ENCODE measurements around the gene N4BP2L2.

DNA sequence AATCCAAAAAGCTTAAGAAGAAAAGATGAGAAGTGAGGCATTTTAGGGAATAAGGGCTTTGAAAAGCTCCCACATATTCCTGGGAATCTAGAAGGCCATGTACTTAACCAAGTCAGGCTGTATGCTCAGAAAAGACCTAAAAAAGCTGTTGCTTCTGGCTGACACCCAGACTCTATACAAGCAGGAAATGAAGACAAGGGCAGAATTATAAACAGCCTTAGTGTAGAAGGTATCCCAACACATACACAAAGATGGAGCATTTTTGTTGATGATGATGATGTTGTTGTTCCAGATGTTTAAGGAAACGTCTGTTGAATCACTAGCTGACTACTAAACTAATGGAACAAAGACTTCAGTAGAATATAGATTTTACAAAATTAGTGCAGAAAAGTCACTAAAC, 84.6 kb downstream of the N4BP2L2 start:
- no peak for TF ChIP-seq CREM (IDR thresholded peaks at IDR 0.05)
- TF ChIP-seq CREM (CRISPR knock-in tag; IDR thresholded peaks at IDR 0.05) = no peak
- TF ChIP-seq ASH2L (IDR thresholded peaks at IDR 0.05; ENCODE audit: insufficient read length, low read depth, low read length) = no peak
- no peak for TF ChIP-seq RXRA (CRISPR knock-in tag; IDR thresholded peaks at IDR 0.05)
- no peak for TF ChIP-seq EP300 (IDR thresholded peaks at IDR 0.05; ENCODE audit: low read depth in 2 of 2, low read length in 2 of 2)
- TF ChIP-seq EP300 (CRISPR knock-in tag; IDR thresholded peaks at IDR 0.05; ENCODE audit: borderline replicate concordance) = no peak
- no peak for TF ChIP-seq NFIB (CRISPR knock-in tag; IDR thresholded peaks at IDR 0.05; ENCODE audit: borderline replicate concordance)
- no peak for TF ChIP-seq NFKBIZ (CRISPR knock-in tag; IDR thresholded peaks at IDR 0.05)
- TF ChIP-seq, protein P1, sequence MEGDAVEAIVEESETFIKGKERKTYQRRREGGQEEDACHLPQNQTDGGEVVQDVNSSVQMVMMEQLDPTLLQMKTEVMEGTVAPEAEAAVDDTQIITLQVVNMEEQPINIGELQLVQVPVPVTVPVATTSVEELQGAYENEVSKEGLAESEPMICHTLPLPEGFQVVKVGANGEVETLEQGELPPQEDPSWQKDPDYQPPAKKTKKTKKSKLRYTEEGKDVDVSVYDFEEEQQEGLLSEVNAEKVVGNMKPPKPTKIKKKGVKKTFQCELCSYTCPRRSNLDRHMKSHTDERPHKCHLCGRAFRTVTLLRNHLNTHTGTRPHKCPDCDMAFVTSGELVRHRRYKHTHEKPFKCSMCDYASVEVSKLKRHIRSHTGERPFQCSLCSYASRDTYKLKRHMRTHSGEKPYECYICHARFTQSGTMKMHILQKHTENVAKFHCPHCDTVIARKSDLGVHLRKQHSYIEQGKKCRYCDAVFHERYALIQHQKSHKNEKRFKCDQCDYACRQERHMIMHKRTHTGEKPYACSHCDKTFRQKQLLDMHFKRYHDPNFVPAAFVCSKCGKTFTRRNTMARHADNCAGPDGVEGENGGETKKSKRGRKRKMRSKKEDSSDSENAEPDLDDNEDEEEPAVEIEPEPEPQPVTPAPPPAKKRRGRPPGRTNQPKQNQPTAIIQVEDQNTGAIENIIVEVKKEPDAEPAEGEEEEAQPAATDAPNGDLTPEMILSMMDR (CRISPR knock-in tag; IDR thresholded peaks at IDR 0.05) = no peak
- TF ChIP-seq, protein P2, sequence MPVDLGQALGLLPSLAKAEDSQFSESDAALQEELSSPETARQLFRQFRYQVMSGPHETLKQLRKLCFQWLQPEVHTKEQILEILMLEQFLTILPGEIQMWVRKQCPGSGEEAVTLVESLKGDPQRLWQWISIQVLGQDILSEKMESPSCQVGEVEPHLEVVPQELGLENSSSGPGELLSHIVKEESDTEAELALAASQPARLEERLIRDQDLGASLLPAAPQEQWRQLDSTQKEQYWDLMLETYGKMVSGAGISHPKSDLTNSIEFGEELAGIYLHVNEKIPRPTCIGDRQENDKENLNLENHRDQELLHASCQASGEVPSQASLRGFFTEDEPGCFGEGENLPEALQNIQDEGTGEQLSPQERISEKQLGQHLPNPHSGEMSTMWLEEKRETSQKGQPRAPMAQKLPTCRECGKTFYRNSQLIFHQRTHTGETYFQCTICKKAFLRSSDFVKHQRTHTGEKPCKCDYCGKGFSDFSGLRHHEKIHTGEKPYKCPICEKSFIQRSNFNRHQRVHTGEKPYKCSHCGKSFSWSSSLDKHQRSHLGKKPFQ (CRISPR knock-in tag; IDR thresholded peaks at IDR 0.05; ENCODE audit: insufficient replicate concordance) = no peak
